HG03457 (cell line): ENCODE measurements around the gene ZNF470.

ENCODE experiments used
- ATAC-seq: cut with Tn5 transposase; IDR thresholded peaks from one replicate; pipeline ENCODE4 v1.9.1; 2021; ENCODE audit warnings: moderate number of reproducible peaks; ENCODE audit not compliant: unreplicated experiment

ZNF470 gene

GRCh38 chr19:56608274-56608964, 41.2 kb downstream of the ZNF470 start:
- ATAC-seq, result no peak

GRCh38 chr19:56611288-56611687, 44.0 kb downstream of the ZNF470 start:
- ATAC-seq, result no peak

GRCh38 chr19:56612737-56613136, 45.5 kb downstream of the ZNF470 start:
- no peak for ATAC-seq

GRCh38 chr19:56613639-56614038, 46.4 kb downstream of the ZNF470 start:
- no peak for ATAC-seq

- ATAC-seq, result no peak
Measured at GRCh38 chr19:56617531-56617930, 50.3 kb downstream of the ZNF470 start.

- ATAC-seq, result no peak
Measured at GRCh38 chr19:56619121-56619520, 51.9 kb downstream of the ZNF470 start.

- no peak for ATAC-seq
Measured at GRCh38 chr19:56622374-56622773, 55.1 kb downstream of the ZNF470 start.

GRCh38 chr19:56623006-56623405, 55.7 kb downstream of the ZNF470 start:
- no peak for ATAC-seq

GRCh38 chr19:56625708-56626107, 58.4 kb downstream of the ZNF470 start:
- ATAC-seq, result no peak

GRCh38 chr19:56633021-56633420, 65.8 kb downstream of the ZNF470 start:
- ATAC-seq, result no peak

- no peak for ATAC-seq
Measured at GRCh38 chr19:56637976-56638555, 70.8 kb downstream of the ZNF470 start.
